Amygdala (tissue), 56 donors: ENCODE results near the gene KCTD16.

ENCODE experiments used
- DNase-seq, 56 donors: peaks; one replicate each; lab custom pipeline; 2025; lab: John Stamatoyannopoulos, UW

Gene KCTD16

GRCh38 chr5:144484124-144484897 is 313.6 kb downstream of the KCTD16 start:
- no peak for DNase-seq

GRCh38 chr5:144485540-144485939 is 314.9 kb downstream of the KCTD16 start:
- DNase-seq: no peak

- DNase-seq: no peak
Measured at GRCh38 chr5:144487207-144487606, 316.5 kb downstream of the KCTD16 start.

- DNase-seq: no peak
Measured at GRCh38 chr5:144487761-144488160, 317.1 kb downstream of the KCTD16 start.

GRCh38 chr5:144503123-144503522 is 332.4 kb downstream of the KCTD16 start:
- DNase-seq: no peak

GRCh38 chr5:144504929-144505577 is 334.4 kb downstream of the KCTD16 start:
- no peak for DNase-seq

GRCh38 chr5:144510845-144511579 is 340.3 kb downstream of the KCTD16 start:
- DNase-seq: peak in 3 of 56 donors; percentile 1 to 16 (median 9)

- DNase-seq: no peak
Measured at GRCh38 chr5:144511580-144512072, 341.0 kb downstream of the KCTD16 start.

GRCh38 chr5:144522698-144523097 is 352.0 kb downstream of the KCTD16 start:
- DNase-seq: no peak

GRCh38 chr5:144525000-144525399 is 354.3 kb downstream of the KCTD16 start:
- no peak for DNase-seq

- no peak for DNase-seq
Measured at GRCh38 chr5:144531188-144531587, 360.5 kb downstream of the KCTD16 start.
